Amniotic epithelial cell (primary cell): ENCODE measurements around the gene SYT17.

Source experiments
- DNase-seq: peaks from one replicate; pipeline ENCODE4 v3.0.0-alpha.2; 2010; ENCODE audit warnings: low read depth

Gene SYT17

GRCh38 chr16:19167710-19168370, at the start of gene SYT17:
Gene SYT17 (plus strand): TSS chr16:19168240. CDS start chr16:19168647, 407 bp downstream.
- DNase-seq, result peak; percentile 50

GRCh38 chr16:19118938-19119431, 49.1 kb upstream of the SYT17 start:
- peak; percentile 97 for DNase-seq

GRCh38 chr16:19119564-19119963, 48.5 kb upstream of the SYT17 start:
- DNase-seq, result peak; percentile 93

GRCh38 chr16:19123535-19124178, 44.4 kb upstream of the SYT17 start:
- no peak for DNase-seq

- DNase-seq, result no peak
These were observed 41.7 kb upstream of the SYT17 start for GRCh38 chr16:19126300-19126699.

GRCh38 chr16:19127205-19127604, 40.8 kb upstream of the SYT17 start:
- no peak for DNase-seq

- no peak for DNase-seq
These were observed 40.3 kb upstream of the SYT17 start for GRCh38 chr16:19127674-19128131.

GRCh38 chr16:19128454-19129200, 39.4 kb upstream of the SYT17 start:
- no peak for DNase-seq

GRCh38 chr16:19130385-19130784, 37.7 kb upstream of the SYT17 start:
- DNase-seq, result no peak

GRCh38 chr16:19130852-19131824, 36.9 kb upstream of the SYT17 start:
- DNase-seq, result peak; percentile 54

GRCh38 chr16:19131825-19132218, 36.2 kb upstream of the SYT17 start:
- DNase-seq, result no peak

GRCh38 chr16:19132255-19132654, 35.8 kb upstream of the SYT17 start:
- DNase-seq, result no peak

GRCh38 chr16:19132898-19133297, 35.1 kb upstream of the SYT17 start:
- DNase-seq, result no peak

GRCh38 chr16:19133600-19133999, 34.4 kb upstream of the SYT17 start:
- no peak for DNase-seq

GRCh38 chr16:19135201-19135842, 32.7 kb upstream of the SYT17 start:
- DNase-seq, result no peak

GRCh38 chr16:19135896-19136438, 32.1 kb upstream of the SYT17 start:
- DNase-seq, result no peak

GRCh38 chr16:19136549-19137196, 31.4 kb upstream of the SYT17 start:
- peak; percentile 49 for DNase-seq

- DNase-seq, result peak; percentile 52
These were observed 30.6 kb upstream of the SYT17 start for GRCh38 chr16:19137201-19138128.

GRCh38 chr16:19138601-19139000, 29.4 kb upstream of the SYT17 start:
- peak; percentile 59 for DNase-seq
